ENCODE results near the gene RNLS. TPM values are rescaled to one million over a fixed set of nuclear protein-coding genes. Genes with fewer than 3 reads are reported as not detected.
"Not testable (repeated sequence)": the region's sequence is repeated elsewhere in the genome, so short reads cannot be mapped to it uniquely, and the experiment has no call there.

The RNLS gene
- total RNA-seq, 1 donor from 2014 or later, result 6.0 TPM

- H3K4me1 Mint-ChIP-seq (ENCODE audit: unreplicated experiment), result no peaks in the 10 kb centered on the region
- no peak overlapping the region for H3K4me3 Mint-ChIP-seq (ENCODE audit: unreplicated experiment)
- no peaks in the 10 kb centered on the region for H3K36me3 Mint-ChIP-seq (ENCODE audit: low read depth, unreplicated experiment)
- H3K9me3 Mint-ChIP-seq (ENCODE audit: unreplicated experiment), result no peaks in the 10 kb centered on the region
- DNase-seq (ENCODE audit: low spot score), result no peak
- peaks cover 2% of the 10 kb centered on the region for H3K27me3 Mint-ChIP-seq (ENCODE audit: unreplicated experiment)
- no peak for TF ChIP-seq CTCF (IDR thresholded peaks at IDR 0.05; ENCODE audit: unreplicated experiment)
- H3K27ac Mint-ChIP-seq (ENCODE audit: unreplicated experiment), result no peak overlapping the region
Measured at GRCh38 chr10:88288320-88289059, 294.6 kb downstream of the RNLS start.

GRCh38 chr10:88286030-88286429 is 297.1 kb downstream of the RNLS start:
- no peak overlapping the region for H3K27ac Mint-ChIP-seq (ENCODE audit: unreplicated experiment)
- TF ChIP-seq CTCF (IDR thresholded peaks at IDR 0.05; ENCODE audit: unreplicated experiment), result no peak
- H3K27me3 Mint-ChIP-seq (ENCODE audit: unreplicated experiment), result peaks cover 3% of the 10 kb centered on the region
- no peak overlapping the region for H3K4me3 Mint-ChIP-seq (ENCODE audit: unreplicated experiment)
- H3K36me3 Mint-ChIP-seq (ENCODE audit: low read depth, unreplicated experiment), result no peaks in the 10 kb centered on the region
- peaks cover 2% of the 10 kb centered on the region for H3K4me1 Mint-ChIP-seq (ENCODE audit: unreplicated experiment)
- DNase-seq (ENCODE audit: low spot score), result no peak
- no peaks in the 10 kb centered on the region for H3K9me3 Mint-ChIP-seq (ENCODE audit: unreplicated experiment)

GRCh38 chr10:88281592-88282347 is 301.3 kb downstream of the RNLS start:
- no peak for TF ChIP-seq CTCF (IDR thresholded peaks at IDR 0.05; ENCODE audit: unreplicated experiment)
- H3K4me3 Mint-ChIP-seq (ENCODE audit: unreplicated experiment), result no peak overlapping the region
- peaks cover 3% of the 10 kb centered on the region for H3K27me3 Mint-ChIP-seq (ENCODE audit: unreplicated experiment)

GRCh38 chr10:88280518-88280917 is 302.6 kb downstream of the RNLS start:
- peaks cover 3% of the 10 kb centered on the region for H3K27me3 Mint-ChIP-seq (ENCODE audit: unreplicated experiment)
- no peak overlapping the region for H3K27ac Mint-ChIP-seq (ENCODE audit: unreplicated experiment)
- no peaks in the 10 kb centered on the region for H3K36me3 Mint-ChIP-seq (ENCODE audit: low read depth, unreplicated experiment)
- no peak for DNase-seq (ENCODE audit: low spot score)
- H3K4me3 Mint-ChIP-seq (ENCODE audit: unreplicated experiment), result no peak overlapping the region
- H3K4me1 Mint-ChIP-seq (ENCODE audit: unreplicated experiment), result peaks cover 12% of the 10 kb centered on the region
- H3K9me3 Mint-ChIP-seq (ENCODE audit: unreplicated experiment), result no peaks in the 10 kb centered on the region
- TF ChIP-seq CTCF (IDR thresholded peaks at IDR 0.05; ENCODE audit: unreplicated experiment), result no peak

More at GRCh38 chr10:88281592-88282347, 301.3 kb downstream of the RNLS start:
- H3K27ac Mint-ChIP-seq (ENCODE audit: unreplicated experiment), result no peak overlapping the region
- no peak for DNase-seq (ENCODE audit: low spot score)
- H3K4me1 Mint-ChIP-seq (ENCODE audit: unreplicated experiment), result peaks cover 12% of the 10 kb centered on the region
- H3K9me3 Mint-ChIP-seq (ENCODE audit: unreplicated experiment), result no peaks in the 10 kb centered on the region
- H3K36me3 Mint-ChIP-seq (ENCODE audit: low read depth, unreplicated experiment), result no peaks in the 10 kb centered on the region

GRCh38 chr10:88278912-88279311 is 304.2 kb downstream of the RNLS start:
- no peak for DNase-seq (ENCODE audit: low spot score)
- H3K4me3 Mint-ChIP-seq (ENCODE audit: unreplicated experiment), result no peak overlapping the region
- peaks cover 3% of the 10 kb centered on the region for H3K27me3 Mint-ChIP-seq (ENCODE audit: unreplicated experiment)
- no peaks in the 10 kb centered on the region for H3K36me3 Mint-ChIP-seq (ENCODE audit: low read depth, unreplicated experiment)
- no peak overlapping the region for H3K27ac Mint-ChIP-seq (ENCODE audit: unreplicated experiment)
- TF ChIP-seq CTCF (IDR thresholded peaks at IDR 0.05; ENCODE audit: unreplicated experiment), result no peak
- no peaks in the 10 kb centered on the region for H3K9me3 Mint-ChIP-seq (ENCODE audit: unreplicated experiment)
- peaks cover 12% of the 10 kb centered on the region for H3K4me1 Mint-ChIP-seq (ENCODE audit: unreplicated experiment)

- H3K27me3 Mint-ChIP-seq (ENCODE audit: unreplicated experiment); H3K9me3 Mint-ChIP-seq (ENCODE audit: unreplicated experiment); DNase-seq (ENCODE audit: low spot score); H3K36me3 Mint-ChIP-seq (ENCODE audit: low read depth, unreplicated experiment); H3K4me3 Mint-ChIP-seq (ENCODE audit: unreplicated experiment); H3K27ac Mint-ChIP-seq (ENCODE audit: unreplicated experiment): not testable (repeated sequence)
- H3K4me1 Mint-ChIP-seq (ENCODE audit: unreplicated experiment), result peaks cover 12% of the 10 kb centered on the region
Measured at GRCh38 chr10:88276945-88277344, 306.2 kb downstream of the RNLS start.

All from endothelial cell (in vitro differentiated cells).